PFSK-1 (cell line): Measurements from ENCODE around the gene HK1.

Source experiments
- FOXP2 ChIP-seq: optimal IDR thresholded peaks from 2 replicates; pipeline ENCODE3; 2011; ENCODE audit warnings: borderline replicate concordance, control low read depth, inconsistent platforms; ENCODE audit not compliant: insufficient read depth; ENCODE audit errors: extremely low read length, extremely low read depth
- POLR2AphosphoS5 ChIP-seq: IDR thresholded peaks from 2 replicates; pipeline ENCODE4 v1.6.1; 2012; ENCODE audit warnings: low read depth, mild to moderate bottlenecking, control low read depth, low read length, moderate library complexity
- SIN3A ChIP-seq: IDR thresholded peaks from 2 replicates; pipeline ENCODE4 v1.6.1; 2012; ENCODE audit warnings: mild to moderate bottlenecking, low read length, moderate library complexity, borderline replicate concordance; ENCODE audit not compliant: insufficient read depth
- TAF1 ChIP-seq: IDR thresholded peaks from 2 replicates; pipeline ENCODE4 v1.6.1; 2012; ENCODE audit warnings: low read length, control low read depth, borderline replicate concordance; ENCODE audit not compliant: insufficient read depth
- TF ChIP-seq, protein P1 (sequence below), 2 experiments: IDR thresholded peaks; 2 replicates each; pipeline versions ENCODE4 v1.6.1 to v1.8.0; 2011 to 2012; ENCODE audit warnings: low read depth in 2 of 2, low read length in 2 of 2, control low read depth in 1 of 2, inconsistent platforms in 1 of 2, mild to moderate bottlenecking in 1 of 2, moderate library complexity in 1 of 2; ENCODE audit not compliant: insufficient read depth in 1 of 2

DNA sequence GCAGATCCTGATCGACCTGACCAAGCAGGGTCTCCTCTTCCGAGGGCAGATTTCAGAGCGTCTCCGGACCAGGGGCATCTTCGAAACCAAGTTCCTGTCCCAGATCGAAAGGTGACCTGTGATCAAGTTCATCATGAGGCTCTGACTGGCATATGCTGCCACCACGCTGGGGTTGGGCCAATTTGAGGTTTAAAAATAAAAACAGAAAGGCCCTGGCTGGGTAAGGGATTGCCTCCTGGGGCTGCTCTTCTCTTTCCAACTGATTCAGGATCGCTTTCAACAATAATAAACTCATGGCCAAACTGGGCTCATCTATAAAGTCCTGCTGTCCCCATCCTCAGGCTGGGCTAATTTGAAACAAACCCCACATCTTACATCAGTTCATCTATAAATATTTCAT lies 17.1 kb upstream of the HK1 start:
- TF ChIP-seq POLR2AphosphoS5: no peak
- TF ChIP-seq, protein P1, sequence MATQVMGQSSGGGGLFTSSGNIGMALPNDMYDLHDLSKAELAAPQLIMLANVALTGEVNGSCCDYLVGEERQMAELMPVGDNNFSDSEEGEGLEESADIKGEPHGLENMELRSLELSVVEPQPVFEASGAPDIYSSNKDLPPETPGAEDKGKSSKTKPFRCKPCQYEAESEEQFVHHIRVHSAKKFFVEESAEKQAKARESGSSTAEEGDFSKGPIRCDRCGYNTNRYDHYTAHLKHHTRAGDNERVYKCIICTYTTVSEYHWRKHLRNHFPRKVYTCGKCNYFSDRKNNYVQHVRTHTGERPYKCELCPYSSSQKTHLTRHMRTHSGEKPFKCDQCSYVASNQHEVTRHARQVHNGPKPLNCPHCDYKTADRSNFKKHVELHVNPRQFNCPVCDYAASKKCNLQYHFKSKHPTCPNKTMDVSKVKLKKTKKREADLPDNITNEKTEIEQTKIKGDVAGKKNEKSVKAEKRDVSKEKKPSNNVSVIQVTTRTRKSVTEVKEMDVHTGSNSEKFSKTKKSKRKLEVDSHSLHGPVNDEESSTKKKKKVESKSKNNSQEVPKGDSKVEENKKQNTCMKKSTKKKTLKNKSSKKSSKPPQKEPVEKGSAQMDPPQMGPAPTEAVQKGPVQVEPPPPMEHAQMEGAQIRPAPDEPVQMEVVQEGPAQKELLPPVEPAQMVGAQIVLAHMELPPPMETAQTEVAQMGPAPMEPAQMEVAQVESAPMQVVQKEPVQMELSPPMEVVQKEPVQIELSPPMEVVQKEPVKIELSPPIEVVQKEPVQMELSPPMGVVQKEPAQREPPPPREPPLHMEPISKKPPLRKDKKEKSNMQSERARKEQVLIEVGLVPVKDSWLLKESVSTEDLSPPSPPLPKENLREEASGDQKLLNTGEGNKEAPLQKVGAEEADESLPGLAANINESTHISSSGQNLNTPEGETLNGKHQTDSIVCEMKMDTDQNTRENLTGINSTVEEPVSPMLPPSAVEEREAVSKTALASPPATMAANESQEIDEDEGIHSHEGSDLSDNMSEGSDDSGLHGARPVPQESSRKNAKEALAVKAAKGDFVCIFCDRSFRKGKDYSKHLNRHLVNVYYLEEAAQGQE (IDR thresholded peaks at IDR 0.05; ENCODE audit: insufficient read depth in 1 of 2, low read depth in 2 of 2, low read length in 2 of 2): no peak
- no peak for TF ChIP-seq TAF1
- TF ChIP-seq FOXP2: no peak
- TF ChIP-seq SIN3A: no peak
